ENCODE results near the gene YARS1. TPM values are rescaled to one million over a fixed set of nuclear protein-coding genes. Genes with fewer than 3 reads are reported as not detected.
A peak's percentile ranks its signal among the peaks of the same experiment; 100 is the strongest.

The YARS1 gene
- total RNA-seq, 4 donors from 2014 or later, result 37.8 to 59.4 (median 55.9) TPM

- TF ChIP-seq POLR2A (IDR thresholded peaks at IDR 0.05) (no peak), CTCF (IDR thresholded peaks at IDR 0.05 in 4 of 5, conservative IDR thresholded peaks at IDR 0.05 in 1 of 5) (no peak)
- Histone ChIP-seq H3K27me3 (no peaks in the 10 kb centered on the region), H3K4me3 (no peak overlapping the region), H3K4me1 (peaks cover 6 to 7% of the 10 kb centered on the region in 2 donors), H3K9me3 (no peaks in the 10 kb centered on the region), H3K36me3 (no peaks in the 10 kb centered on the region), H3K27ac (no peak overlapping the region)
- DNase-seq, result no peak
- in situ Hi-C loops (cut with MboI; ENCODE audit: low sequenced_read_pairs in 4 of 4) (no loop called here), intact Hi-C loops (cut with DNase I; ENCODE audit: low total_unique reads) (no loop called here)
- ATAC-seq, result no peak
Observed at GRCh38 chr1:32764826-32765569, 52.2 kb downstream of the YARS1 start.

- H3K9me3 ChIP-seq, result no peaks in the 10 kb centered on the region
- H3K4me3 ChIP-seq, result no peak overlapping the region
- ATAC-seq (no peak), DNase-seq (no peak)
- intact Hi-C loops (cut with DNase I; ENCODE audit: low total_unique reads) (no loop called here), in situ Hi-C loops (cut with MboI; ENCODE audit: low sequenced_read_pairs in 4 of 4) (no loop called here)
- no peaks in the 10 kb centered on the region for H3K36me3 ChIP-seq
- TF ChIP-seq POLR2A (IDR thresholded peaks at IDR 0.05) (no peak), CTCF (IDR thresholded peaks at IDR 0.05 in 4 of 5, conservative IDR thresholded peaks at IDR 0.05 in 1 of 5) (no peak)
- no peak overlapping the region for H3K27ac ChIP-seq
- H3K4me1 ChIP-seq, result peaks cover 6 to 7% of the 10 kb centered on the region in 2 donors
- H3K27me3 ChIP-seq, result no peaks in the 10 kb centered on the region
Observed at GRCh38 chr1:32763221-32763620, 53.9 kb downstream of the YARS1 start.

- TF ChIP-seq POLR2A (IDR thresholded peaks at IDR 0.05) (no peak), CTCF (IDR thresholded peaks at IDR 0.05 in 4 of 5, conservative IDR thresholded peaks at IDR 0.05 in 1 of 5) (no peak)
- intact Hi-C loops (cut with DNase I; ENCODE audit: low total_unique reads), result no loop called here
- DNase-seq (no peak), ATAC-seq (no peak)
- no peaks in the 10 kb centered on the region for H3K27me3 ChIP-seq
- in situ Hi-C loops (cut with MboI; ENCODE audit: low sequenced_read_pairs in 4 of 4), result no loop called here
- H3K27ac ChIP-seq, result no peak overlapping the region
- H3K9me3 ChIP-seq, result no peaks in the 10 kb centered on the region
- no peaks in the 10 kb centered on the region for H3K36me3 ChIP-seq
- peaks cover 4 to 6% of the 10 kb centered on the region in 2 donors for H3K4me1 ChIP-seq
- no peak overlapping the region for H3K4me3 ChIP-seq
Observed at GRCh38 chr1:32761936-32762335, 55.2 kb downstream of the YARS1 start.

GRCh38 chr1:32761253-32761877, 55.8 kb downstream of the YARS1 start:
- no peak for TF ChIP-seq POLR2A (IDR thresholded peaks at IDR 0.05)
- TF ChIP-seq CTCF (IDR thresholded peaks at IDR 0.05 in 4 of 5, conservative IDR thresholded peaks at IDR 0.05 in 1 of 5), result no peak
- intact Hi-C loops (cut with DNase I; ENCODE audit: low total_unique reads) (no loop called here), in situ Hi-C loops (cut with MboI; ENCODE audit: low sequenced_read_pairs in 4 of 4) (no loop called here)
- Histone ChIP-seq H3K36me3 (no peaks in the 10 kb centered on the region), H3K4me3 (no peak overlapping the region), H3K4me1 (peaks cover 4 to 6% of the 10 kb centered on the region in 2 donors), H3K27ac (no peak overlapping the region), H3K27me3 (no peaks in the 10 kb centered on the region), H3K9me3 (no peaks in the 10 kb centered on the region)
- ATAC-seq (peak in 1 of 2 donors; percentile 59), DNase-seq (no peak)
